ENCODE measurements around the gene TNFAIP8.

DNA sequence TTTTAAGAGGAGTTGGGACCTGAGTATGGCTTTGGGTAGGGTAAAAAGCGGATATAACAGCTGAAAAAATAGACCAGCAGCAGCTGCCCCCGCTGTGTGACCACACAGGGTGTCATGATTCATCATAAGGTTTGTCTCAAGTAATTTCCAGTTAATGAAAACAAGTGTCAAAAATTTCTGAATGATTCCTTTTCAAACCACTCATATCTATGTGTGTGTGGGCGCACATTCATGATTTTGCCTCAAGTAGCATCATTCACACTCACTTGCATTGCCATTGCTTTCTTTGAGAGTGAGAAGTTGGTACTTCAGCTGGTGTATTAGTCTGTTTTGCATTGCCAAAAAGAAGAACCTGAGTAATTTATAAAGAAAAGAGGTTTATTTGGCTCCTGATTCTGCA, 12.1 kb upstream of the TNFAIP8 start:
- TF ChIP-seq, protein P1, sequence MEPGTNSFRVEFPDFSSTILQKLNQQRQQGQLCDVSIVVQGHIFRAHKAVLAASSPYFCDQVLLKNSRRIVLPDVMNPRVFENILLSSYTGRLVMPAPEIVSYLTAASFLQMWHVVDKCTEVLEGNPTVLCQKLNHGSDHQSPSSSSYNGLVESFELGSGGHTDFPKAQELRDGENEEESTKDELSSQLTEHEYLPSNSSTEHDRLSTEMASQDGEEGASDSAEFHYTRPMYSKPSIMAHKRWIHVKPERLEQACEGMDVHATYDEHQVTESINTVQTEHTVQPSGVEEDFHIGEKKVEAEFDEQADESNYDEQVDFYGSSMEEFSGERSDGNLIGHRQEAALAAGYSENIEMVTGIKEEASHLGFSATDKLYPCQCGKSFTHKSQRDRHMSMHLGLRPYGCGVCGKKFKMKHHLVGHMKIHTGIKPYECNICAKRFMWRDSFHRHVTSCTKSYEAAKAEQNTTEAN (CRISPR knock-in tag; IDR thresholded peaks at IDR 0.05) = no peak
- TF ChIP-seq NFE2L1 (CRISPR knock-in tag; IDR thresholded peaks at IDR 0.05) (no peak), CTCF (IDR thresholded peaks at IDR 0.05) (no peak), ESRRA (CRISPR knock-in tag; IDR thresholded peaks at IDR 0.05; ENCODE audit: borderline replicate concordance) (no peak)

Measured in WTC11 (cell line).